Progenitor cell of endocrine pancreas (in vitro differentiated cells): ENCODE measurements around the gene KICS2. TPM values are rescaled to one million over a fixed set of nuclear protein-coding genes. Genes with fewer than 3 reads are reported as not detected.

Experiments used
- DNase-seq: peaks from one replicate; pipeline ENCODE4 v3.0.0; 2021; ENCODE audit warnings: low spot score; ENCODE audit not compliant: unreplicated experiment
- H3K27ac Mint-ChIP-seq: 2 replicates; pipeline ENCODE4 v1.8.0; 2021; ENCODE audit warnings: mild to moderate bottlenecking, moderate library complexity, mixed read lengths
- H3K27me3 Mint-ChIP-seq: 2 replicates; pipeline ENCODE4 v1.8.0; 2021; ENCODE audit warnings: mixed read lengths
- H3K36me3 Mint-ChIP-seq: 2 replicates; pipeline ENCODE4 v1.8.0; 2022; ENCODE audit warnings: mixed read lengths; ENCODE audit not compliant: insufficient read depth
- H3K4me1 Mint-ChIP-seq: 2 replicates; pipeline ENCODE4 v1.8.0; 2021; ENCODE audit warnings: low read depth, mixed read lengths
- H3K4me3 Mint-ChIP-seq: 2 replicates; pipeline ENCODE4 v1.8.0; 2021; ENCODE audit warnings: low read depth, mild to moderate bottlenecking, moderate library complexity, mixed read lengths
- H3K9me3 Mint-ChIP-seq: 2 replicates; pipeline ENCODE4 v1.8.0; 2021; ENCODE audit warnings: low read depth, mixed read lengths
- total RNA-seq: library from RNA; stranded (reverse); gene quantifications from 2 replicates; pipeline ENCODE4 v1.2.1, GENCODE V29; 2021
- TF ChIP-seq, protein P1 (sequence below): fragments of 200-600 bp; sonication (generic); IDR thresholded peaks from one replicate; pipeline ENCODE4 v1.5.0; 2021; ENCODE audit warnings: antibody characterized with exemption, mild to moderate bottlenecking; ENCODE audit not compliant: unreplicated experiment

Gene KICS2
- total RNA-seq, 1 donor from 2014 or later: 6.4 TPM

- no peaks in the 10 kb centered on the region for H3K27me3 Mint-ChIP-seq
Observed at GRCh38 chr12:64187370-64187769, 34.7 kb downstream of the KICS2 start.

DNA sequence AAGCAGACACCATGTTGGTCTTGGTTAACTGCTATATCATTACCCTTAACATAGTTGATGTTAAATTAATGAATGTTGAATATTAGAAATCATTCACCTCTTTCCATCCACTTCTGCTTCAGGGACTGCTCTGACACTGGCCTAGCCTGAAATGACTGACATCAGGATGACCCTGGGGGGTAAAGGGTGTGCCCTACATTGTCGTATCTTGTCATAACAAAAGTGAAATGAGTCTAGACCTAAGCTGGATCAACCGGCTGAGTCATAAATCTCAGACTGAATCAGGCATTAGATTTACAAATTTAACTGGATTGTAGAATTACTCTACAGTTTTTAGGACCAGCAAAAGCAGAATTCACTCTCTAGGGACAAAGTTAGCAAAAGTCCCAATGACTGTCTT is 35.3 kb downstream of the KICS2 start:
- Mint-ChIP-seq H3K27me3 (no peaks in the 10 kb centered on the region), H3K36me3 (no peaks in the 10 kb centered on the region), H3K27ac (no peak overlapping the region), H3K9me3 (peaks cover 2% of the 10 kb centered on the region), H3K4me1 (no peaks in the 10 kb centered on the region), H3K4me3 (no peak overlapping the region)
- TF ChIP-seq, protein P1, sequence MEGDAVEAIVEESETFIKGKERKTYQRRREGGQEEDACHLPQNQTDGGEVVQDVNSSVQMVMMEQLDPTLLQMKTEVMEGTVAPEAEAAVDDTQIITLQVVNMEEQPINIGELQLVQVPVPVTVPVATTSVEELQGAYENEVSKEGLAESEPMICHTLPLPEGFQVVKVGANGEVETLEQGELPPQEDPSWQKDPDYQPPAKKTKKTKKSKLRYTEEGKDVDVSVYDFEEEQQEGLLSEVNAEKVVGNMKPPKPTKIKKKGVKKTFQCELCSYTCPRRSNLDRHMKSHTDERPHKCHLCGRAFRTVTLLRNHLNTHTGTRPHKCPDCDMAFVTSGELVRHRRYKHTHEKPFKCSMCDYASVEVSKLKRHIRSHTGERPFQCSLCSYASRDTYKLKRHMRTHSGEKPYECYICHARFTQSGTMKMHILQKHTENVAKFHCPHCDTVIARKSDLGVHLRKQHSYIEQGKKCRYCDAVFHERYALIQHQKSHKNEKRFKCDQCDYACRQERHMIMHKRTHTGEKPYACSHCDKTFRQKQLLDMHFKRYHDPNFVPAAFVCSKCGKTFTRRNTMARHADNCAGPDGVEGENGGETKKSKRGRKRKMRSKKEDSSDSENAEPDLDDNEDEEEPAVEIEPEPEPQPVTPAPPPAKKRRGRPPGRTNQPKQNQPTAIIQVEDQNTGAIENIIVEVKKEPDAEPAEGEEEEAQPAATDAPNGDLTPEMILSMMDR: no peak
- DNase-seq: no peak

More at GRCh38 chr12:64187370-64187769, 34.7 kb downstream of the KICS2 start:
- DNase-seq: no peak
- H3K9me3 Mint-ChIP-seq: peaks cover 2% of the 10 kb centered on the region
- no peaks in the 10 kb centered on the region for H3K36me3 Mint-ChIP-seq
- TF ChIP-seq, protein P1: no peak
- H3K4me1 Mint-ChIP-seq: no peaks in the 10 kb centered on the region
- no peak overlapping the region for H3K27ac Mint-ChIP-seq
- H3K4me3 Mint-ChIP-seq: no peak overlapping the region

DNA sequence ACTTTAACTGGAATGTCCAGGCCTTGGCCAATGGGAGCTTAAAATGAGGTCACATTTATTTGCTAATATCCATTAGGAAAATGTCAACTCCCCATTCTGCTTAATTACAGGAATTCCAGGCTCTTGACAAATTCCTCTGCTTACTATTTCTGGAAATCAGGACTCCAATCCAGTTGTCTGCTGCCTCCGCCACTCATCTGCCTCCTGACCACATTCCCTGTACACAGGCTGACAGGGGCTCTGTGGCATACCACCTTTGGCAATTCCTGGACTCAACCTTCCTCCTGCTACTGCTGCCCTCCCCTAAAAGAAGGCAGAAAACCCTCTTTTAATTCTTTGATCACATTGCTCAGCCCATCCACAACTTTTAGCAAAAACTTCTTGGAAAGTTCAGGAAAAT is 37.9 kb downstream of the KICS2 start:
- no peaks in the 10 kb centered on the region for H3K4me1 Mint-ChIP-seq
- no peak overlapping the region for H3K4me3 Mint-ChIP-seq
- H3K9me3 Mint-ChIP-seq: peaks cover 2% of the 10 kb centered on the region
- TF ChIP-seq, protein P1: no peak
- no peak overlapping the region for H3K27ac Mint-ChIP-seq
- DNase-seq: no peak
- H3K36me3 Mint-ChIP-seq: no peaks in the 10 kb centered on the region
- peaks cover 5% of the 10 kb centered on the region for H3K27me3 Mint-ChIP-seq

DNA sequence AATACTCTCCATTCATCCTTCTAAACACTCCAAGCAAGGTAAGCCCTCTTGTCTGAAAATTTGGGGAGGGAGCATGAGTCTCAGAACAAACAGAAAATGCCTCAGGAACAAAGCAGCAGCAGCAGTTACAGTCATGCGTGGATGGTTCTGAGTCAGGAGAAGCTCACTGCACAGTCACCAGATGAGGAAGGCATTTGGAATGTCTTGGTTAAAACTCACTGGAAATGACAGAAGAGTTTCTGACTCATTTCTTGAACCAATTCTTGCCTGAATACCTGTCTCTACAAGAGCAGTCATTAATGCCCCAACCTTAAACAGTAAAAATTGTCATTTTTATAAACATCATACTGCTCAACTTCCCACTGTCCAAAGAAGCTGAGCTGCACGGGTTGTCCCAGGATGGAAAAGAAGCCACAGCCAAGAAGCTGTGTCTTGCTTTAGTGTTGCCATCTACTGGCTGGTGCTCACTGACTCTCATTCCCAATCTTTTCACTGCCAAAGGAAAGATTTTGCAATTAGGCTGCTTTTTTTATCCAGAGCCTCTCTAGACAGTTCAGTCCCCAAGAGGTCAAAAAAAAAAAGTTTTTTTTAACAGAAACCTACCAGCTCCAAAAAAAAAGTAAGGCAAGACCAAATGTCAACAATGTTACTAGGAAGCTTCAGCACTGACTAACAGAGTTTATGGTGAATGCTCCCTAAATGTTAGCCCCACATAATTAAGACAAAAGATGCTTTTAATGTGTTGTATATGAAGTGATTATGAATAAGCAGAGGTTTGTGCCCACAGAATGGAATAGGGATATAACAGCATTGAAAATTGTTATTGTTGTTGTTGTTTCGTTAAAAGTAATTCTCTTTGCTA is 40.4 kb downstream of the KICS2 start:
- Mint-ChIP-seq H3K4me3 (no peak overlapping the region), H3K36me3 (no peaks in the 10 kb centered on the region), H3K4me1 (peaks cover 2% of the 10 kb centered on the region), H3K9me3 (peaks cover 2% of the 10 kb centered on the region), H3K27ac (no peak overlapping the region), H3K27me3 (peaks cover 5% of the 10 kb centered on the region)
- TF ChIP-seq, protein P1: peak; percentile 52
- no peak for DNase-seq

DNA sequence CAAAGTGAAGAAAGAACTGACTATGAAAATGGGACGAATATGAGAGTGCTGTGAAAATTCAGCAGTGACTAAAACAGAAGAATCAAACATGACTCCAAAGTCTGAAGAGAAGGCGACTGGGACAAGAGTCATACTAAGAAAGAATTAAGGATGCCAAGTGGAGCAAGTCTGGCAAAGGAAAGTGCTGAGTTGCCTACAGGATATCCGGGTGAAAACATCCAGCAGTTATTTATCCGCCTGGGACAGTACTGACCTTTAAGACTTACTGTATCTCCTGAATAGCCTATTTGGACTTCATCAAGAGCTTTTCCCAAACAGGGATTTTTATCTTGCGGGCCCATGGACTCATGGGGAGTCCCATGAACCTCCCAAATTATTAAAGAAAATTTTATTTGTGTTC is 41.1 kb downstream of the KICS2 start:
- Mint-ChIP-seq H3K27me3 (peaks cover 5% of the 10 kb centered on the region), H3K9me3 (peaks cover 2% of the 10 kb centered on the region), H3K36me3 (no peaks in the 10 kb centered on the region), H3K4me3 (no peak overlapping the region), H3K4me1 (peaks cover 4% of the 10 kb centered on the region), H3K27ac (no peak overlapping the region)
- TF ChIP-seq, protein P1: no peak
- DNase-seq: no peak
